ENCODE data around the gene NPHP4.

Gene NPHP4

DNA sequence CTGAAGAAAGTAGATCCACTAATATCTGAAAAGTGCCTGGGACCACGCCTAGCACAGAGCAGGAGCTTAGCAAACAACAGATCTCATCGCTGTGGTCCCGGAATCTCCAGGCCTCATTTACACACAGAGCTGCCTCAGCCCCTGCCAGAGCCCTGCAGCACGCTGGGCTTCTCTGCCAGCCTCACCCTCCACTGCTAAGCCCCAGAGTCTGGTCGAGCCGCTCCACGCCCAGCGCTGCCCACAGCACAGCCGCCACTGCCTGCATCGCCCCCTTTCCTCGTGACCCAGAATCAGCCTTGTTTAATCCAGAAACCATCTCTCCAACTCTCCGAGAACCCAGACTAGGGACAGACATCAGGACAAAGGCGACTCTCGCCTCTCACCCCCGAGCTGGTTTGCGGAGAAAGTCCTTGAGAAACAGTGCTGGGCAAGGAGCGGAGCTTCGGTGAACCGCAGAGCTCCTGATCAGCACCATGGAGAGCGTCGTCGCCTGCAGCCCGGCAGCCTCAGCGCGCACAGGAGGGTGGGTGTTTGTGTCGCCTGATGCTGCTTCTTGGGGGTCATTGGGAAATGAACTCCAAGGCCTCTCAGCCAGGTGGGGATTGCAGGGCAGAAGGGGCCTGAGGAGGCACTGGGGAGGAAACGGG is 145.1 kb downstream of the NPHP4 start:
- H3K4me1 ChIP-seq (ENCODE audit: low read length): no peaks in the 10 kb centered on the region
- H3K27ac ChIP-seq (ENCODE audit: low read length): no peak overlapping the region
- H3K36me3 ChIP-seq (replicated peaks; ENCODE audit: insufficient read depth, low read length): no peaks in the 10 kb centered on the region
- TF ChIP-seq EZH2 (optimal IDR thresholded peaks at IDR 0.05; ENCODE audit: low read depth, low read length) (no peak), EZH2phosphoT487 (IDR thresholded peaks at IDR 0.05; ENCODE audit: low read length) (no peak)
- TF ChIP-seq, protein P1, sequence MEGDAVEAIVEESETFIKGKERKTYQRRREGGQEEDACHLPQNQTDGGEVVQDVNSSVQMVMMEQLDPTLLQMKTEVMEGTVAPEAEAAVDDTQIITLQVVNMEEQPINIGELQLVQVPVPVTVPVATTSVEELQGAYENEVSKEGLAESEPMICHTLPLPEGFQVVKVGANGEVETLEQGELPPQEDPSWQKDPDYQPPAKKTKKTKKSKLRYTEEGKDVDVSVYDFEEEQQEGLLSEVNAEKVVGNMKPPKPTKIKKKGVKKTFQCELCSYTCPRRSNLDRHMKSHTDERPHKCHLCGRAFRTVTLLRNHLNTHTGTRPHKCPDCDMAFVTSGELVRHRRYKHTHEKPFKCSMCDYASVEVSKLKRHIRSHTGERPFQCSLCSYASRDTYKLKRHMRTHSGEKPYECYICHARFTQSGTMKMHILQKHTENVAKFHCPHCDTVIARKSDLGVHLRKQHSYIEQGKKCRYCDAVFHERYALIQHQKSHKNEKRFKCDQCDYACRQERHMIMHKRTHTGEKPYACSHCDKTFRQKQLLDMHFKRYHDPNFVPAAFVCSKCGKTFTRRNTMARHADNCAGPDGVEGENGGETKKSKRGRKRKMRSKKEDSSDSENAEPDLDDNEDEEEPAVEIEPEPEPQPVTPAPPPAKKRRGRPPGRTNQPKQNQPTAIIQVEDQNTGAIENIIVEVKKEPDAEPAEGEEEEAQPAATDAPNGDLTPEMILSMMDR (IDR thresholded peaks at IDR 0.05; ENCODE audit: low read length): no peak
- no peaks in the 10 kb centered on the region for H3K9me2 ChIP-seq (replicated peaks; ENCODE audit: insufficient read depth, low read length)
- no peaks in the 10 kb centered on the region for H4K20me1 ChIP-seq (ENCODE audit: insufficient read depth, low read length)
- H3K9me3 ChIP-seq (replicated peaks; ENCODE audit: insufficient read depth, low read length): no peaks in the 10 kb centered on the region
- H3K27me3 ChIP-seq (replicated peaks; ENCODE audit: insufficient read depth, low read length): peaks cover 60% of the 10 kb centered on the region
- H3K4me2 ChIP-seq (ENCODE audit: low read depth, low read length): no peak overlapping the region
- no peak overlapping the region for H3K9ac ChIP-seq (ENCODE audit: low read length)
- peak; percentile 15 for DNase-seq
- no peak overlapping the region for H3K4me3 ChIP-seq (ENCODE audit: low read length)
- no peak overlapping the region for H2AFZ ChIP-seq (ENCODE audit: low read length)
- H3K79me2 ChIP-seq (ENCODE audit: low read length): no peaks in the 10 kb centered on the region
- no peaks in the 10 kb centered on the region for H3F3A ChIP-seq (ENCODE audit: insufficient read depth, low read length)

- Histone ChIP-seq H3K4me2 (ENCODE audit: low read depth, low read length) (no peak overlapping the region), H3K36me3 (replicated peaks; ENCODE audit: insufficient read depth, low read length) (no peaks in the 10 kb centered on the region), H2AFZ (ENCODE audit: low read length) (no peak overlapping the region), H3K27me3 (replicated peaks; ENCODE audit: insufficient read depth, low read length) (peaks cover 76% of the 10 kb centered on the region), H3F3A (ENCODE audit: insufficient read depth, low read length) (no peaks in the 10 kb centered on the region), H3K79me2 (ENCODE audit: low read length) (no peaks in the 10 kb centered on the region), H4K20me1 (ENCODE audit: insufficient read depth, low read length) (no peaks in the 10 kb centered on the region), H3K9me3 (replicated peaks; ENCODE audit: insufficient read depth, low read length) (no peaks in the 10 kb centered on the region), H3K4me3 (ENCODE audit: low read length) (no peak overlapping the region), H3K4me1 (ENCODE audit: low read length) (no peaks in the 10 kb centered on the region), H3K9me2 (replicated peaks; ENCODE audit: insufficient read depth, low read length) (no peaks in the 10 kb centered on the region), H3K27ac (ENCODE audit: low read length) (no peak overlapping the region), H3K9ac (ENCODE audit: low read length) (no peak overlapping the region)
- no peak for DNase-seq
- TF ChIP-seq EZH2 (optimal IDR thresholded peaks at IDR 0.05; ENCODE audit: low read depth, low read length): no peak
- TF ChIP-seq, protein P1 (IDR thresholded peaks at IDR 0.05; ENCODE audit: low read length): no peak
- no peak for TF ChIP-seq EZH2phosphoT487 (IDR thresholded peaks at IDR 0.05; ENCODE audit: low read length)
Observed at GRCh38 chr1:5845376-5845775, 146.8 kb downstream of the NPHP4 start.

- Histone ChIP-seq H3K9me2 (replicated peaks; ENCODE audit: insufficient read depth, low read length) (no peaks in the 10 kb centered on the region), H4K20me1 (ENCODE audit: insufficient read depth, low read length) (no peaks in the 10 kb centered on the region), H3K4me3 (ENCODE audit: low read length) (no peak overlapping the region), H3K27ac (ENCODE audit: low read length) (no peak overlapping the region), H3F3A (ENCODE audit: insufficient read depth, low read length) (no peaks in the 10 kb centered on the region), H3K9ac (ENCODE audit: low read length) (no peak overlapping the region), H3K4me1 (ENCODE audit: low read length) (no peaks in the 10 kb centered on the region), H3K9me3 (replicated peaks; ENCODE audit: insufficient read depth, low read length) (no peaks in the 10 kb centered on the region), H3K79me2 (ENCODE audit: low read length) (no peaks in the 10 kb centered on the region), H3K4me2 (ENCODE audit: low read depth, low read length) (no peak overlapping the region), H2AFZ (ENCODE audit: low read length) (no peak overlapping the region), H3K36me3 (replicated peaks; ENCODE audit: insufficient read depth, low read length) (no peaks in the 10 kb centered on the region), H3K27me3 (replicated peaks; ENCODE audit: insufficient read depth, low read length) (peaks cover 85% of the 10 kb centered on the region)
- no peak for TF ChIP-seq EZH2phosphoT487 (IDR thresholded peaks at IDR 0.05; ENCODE audit: low read length)
- no peak for TF ChIP-seq EZH2 (optimal IDR thresholded peaks at IDR 0.05; ENCODE audit: low read depth, low read length)
- TF ChIP-seq, protein P1 (IDR thresholded peaks at IDR 0.05; ENCODE audit: low read length): no peak
- DNase-seq: no peak
Observed at GRCh38 chr1:5844442-5844841, 147.8 kb downstream of the NPHP4 start.

Measured in MM.1S (cell line).